ENCODE data around the gene CSTF1.
A peak's percentile ranks its signal among the peaks of the same experiment; 100 is the strongest.

CSTF1 gene

GRCh38 chr20:56358070-56358469 lies 34.4 kb upstream of the CSTF1 start:
- POLR2A ChIA-PET, result interaction anchor here (1.0 to 1.5 kb wide), 3 partner anchors 9 to 34 kb away, joined by 3 to 6 read pairs (median 5); partner anchors contain the start of genes AURKA and CSTF1
- no peak for DNase-seq (ENCODE audit: extremely low spot score)
- CTCF ChIA-PET, result interaction anchor here (0.7 to 0.9 kb wide), 2 partner anchors 67 to 110 kb away, joined by 3 read pairs; partner anchors contain the start of gene MC3R
- TF ChIP-seq ARNT (IDR thresholded peaks at IDR 0.05), result no peak
- TF ChIP-seq BHLHE40 (IDR thresholded peaks at IDR 0.05; ENCODE audit: borderline replicate concordance), result no peak
- TF ChIP-seq FOXM1 (IDR thresholded peaks at IDR 0.05; ENCODE audit: borderline replicate concordance), result no peak
- TF ChIP-seq, protein P1, sequence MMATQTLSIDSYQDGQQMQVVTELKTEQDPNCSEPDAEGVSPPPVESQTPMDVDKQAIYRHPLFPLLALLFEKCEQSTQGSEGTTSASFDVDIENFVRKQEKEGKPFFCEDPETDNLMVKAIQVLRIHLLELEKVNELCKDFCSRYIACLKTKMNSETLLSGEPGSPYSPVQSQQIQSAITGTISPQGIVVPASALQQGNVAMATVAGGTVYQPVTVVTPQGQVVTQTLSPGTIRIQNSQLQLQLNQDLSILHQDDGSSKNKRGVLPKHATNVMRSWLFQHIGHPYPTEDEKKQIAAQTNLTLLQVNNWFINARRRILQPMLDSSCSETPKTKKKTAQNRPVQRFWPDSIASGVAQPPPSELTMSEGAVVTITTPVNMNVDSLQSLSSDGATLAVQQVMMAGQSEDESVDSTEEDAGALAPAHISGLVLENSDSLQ (IDR thresholded peaks at IDR 0.05), result no peak

- peak; percentile 98 for DNase-seq (ENCODE audit: extremely low spot score)
- ChIA-PET POLR2A (interaction anchor here (1.0 to 1.7 kb wide), 4 partner anchors 8 to 34 kb away, joined by 3 to 6 read pairs (median 5); partner anchors contain the start of genes AURKA and CSTF1), CTCF (interaction anchor here (0.7 to 0.9 kb wide), 2 partner anchors 66 to 110 kb away, joined by 3 read pairs; partner anchors contain the start of gene MC3R)
- TF ChIP-seq LEF1 (IDR thresholded peaks at IDR 0.05; ENCODE audit: borderline replicate concordance) (no peak), ELF4 (IDR thresholded peaks at IDR 0.05) (no peak), SP1 (IDR thresholded peaks at IDR 0.05) (peak; percentile 37; the same call in 1 of the 2 replicates), ZNF384 (IDR thresholded peaks at IDR 0.05) (no peak), NFRKB (IDR thresholded peaks at IDR 0.05) (no peak), SUZ12 (IDR thresholded peaks at IDR 0.05) (no peak), FOXA1 (IDR thresholded peaks at IDR 0.05) (no peak)
These were observed 33.7 kb upstream of the CSTF1 start, which contains the start of gene FAM210B for GRCh38 chr20:56358600-56359211. FAM210B (plus strand) TSS chr20:56358974; CDS start chr20:56359006, 32 bp downstream.

DNA sequence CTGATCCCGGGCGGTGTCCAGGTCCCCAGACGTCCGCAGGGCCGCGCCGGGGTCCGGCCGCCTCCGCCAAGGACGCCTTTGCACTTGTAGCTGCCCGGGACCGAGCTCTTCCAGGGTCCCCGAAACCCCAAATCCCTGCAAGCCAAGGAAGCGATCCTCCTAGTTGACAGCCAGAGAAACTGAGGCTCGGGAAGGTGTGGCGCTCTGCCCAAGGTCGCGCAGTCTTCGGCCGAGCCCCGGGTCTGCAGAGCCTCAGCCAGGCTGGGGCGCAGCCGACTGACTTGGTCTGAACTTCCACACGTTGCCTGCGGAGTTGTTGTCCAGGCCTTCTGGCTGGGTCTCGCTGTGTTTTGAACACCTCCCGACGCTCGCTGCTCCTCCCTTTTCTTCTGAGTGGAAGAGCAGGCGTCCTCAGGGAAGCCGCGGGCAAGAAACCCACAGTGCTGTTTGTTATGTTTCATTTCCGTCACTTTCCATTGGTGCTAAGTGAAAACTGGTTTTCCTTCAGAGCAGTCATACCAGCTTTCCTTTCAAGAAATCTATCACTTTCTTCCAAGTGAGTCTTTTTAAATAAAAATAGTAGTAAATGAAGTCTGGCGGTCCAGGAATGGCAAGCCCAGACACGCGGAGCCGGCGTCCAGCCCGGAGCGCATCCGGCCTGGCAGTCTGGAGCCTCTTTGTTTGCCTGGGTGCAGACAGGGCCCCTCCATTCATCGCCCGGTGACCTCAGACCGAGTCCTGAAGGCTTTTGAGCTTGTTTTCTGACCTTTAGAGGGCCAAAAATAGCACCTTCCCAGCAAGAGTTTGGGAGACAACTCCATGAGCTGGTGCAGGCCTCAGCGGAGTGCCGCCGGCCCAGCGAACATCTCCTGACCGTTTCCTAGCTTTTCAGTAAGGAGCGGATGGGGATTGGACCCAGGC lies 33.0 kb upstream of the CSTF1 start:
- ChIA-PET POLR2A (interaction anchor here (1.0 to 1.7 kb wide), 6 partner anchors 8 to 33 kb away, joined by 3 to 6 read pairs (median 4); partner anchors contain the start of genes AURKA and CSTF1), CTCF (no interaction called here)
- DNase-seq (ENCODE audit: extremely low spot score), result peak; percentile 55
- no peak for TF ChIP-seq ZNF384 (IDR thresholded peaks at IDR 0.05)
- TF ChIP-seq ELF4 (IDR thresholded peaks at IDR 0.05), result no peak
- no peak for TF ChIP-seq TARDBP (IDR thresholded peaks at IDR 0.05)
- no peak for TF ChIP-seq BHLHE40 (IDR thresholded peaks at IDR 0.05; ENCODE audit: borderline replicate concordance)
- TF ChIP-seq L3MBTL2 (conservative IDR thresholded peaks at IDR 0.05), result no peak
- no peak for TF ChIP-seq FOXM1 (IDR thresholded peaks at IDR 0.05; ENCODE audit: borderline replicate concordance)
- no peak for TF ChIP-seq ARNT (IDR thresholded peaks at IDR 0.05)
- no peak for TF ChIP-seq SUZ12 (IDR thresholded peaks at IDR 0.05)
- TF ChIP-seq LEF1 (IDR thresholded peaks at IDR 0.05; ENCODE audit: borderline replicate concordance), result no peak
- TF ChIP-seq FOXK2 (IDR thresholded peaks at IDR 0.05), result no peak
- TF ChIP-seq HDGF (IDR thresholded peaks at IDR 0.05; ENCODE audit: borderline replicate concordance), result no peak
- TF ChIP-seq NFRKB (IDR thresholded peaks at IDR 0.05), result no peak
- no peak for TF ChIP-seq SP1 (IDR thresholded peaks at IDR 0.05)
- no peak for TF ChIP-seq FOXA1 (IDR thresholded peaks at IDR 0.05)
- TF ChIP-seq, protein P1 (IDR thresholded peaks at IDR 0.05), result no peak
- TF ChIP-seq CTBP1 (IDR thresholded peaks at IDR 0.05; ENCODE audit: borderline replicate concordance), result no peak

DNA sequence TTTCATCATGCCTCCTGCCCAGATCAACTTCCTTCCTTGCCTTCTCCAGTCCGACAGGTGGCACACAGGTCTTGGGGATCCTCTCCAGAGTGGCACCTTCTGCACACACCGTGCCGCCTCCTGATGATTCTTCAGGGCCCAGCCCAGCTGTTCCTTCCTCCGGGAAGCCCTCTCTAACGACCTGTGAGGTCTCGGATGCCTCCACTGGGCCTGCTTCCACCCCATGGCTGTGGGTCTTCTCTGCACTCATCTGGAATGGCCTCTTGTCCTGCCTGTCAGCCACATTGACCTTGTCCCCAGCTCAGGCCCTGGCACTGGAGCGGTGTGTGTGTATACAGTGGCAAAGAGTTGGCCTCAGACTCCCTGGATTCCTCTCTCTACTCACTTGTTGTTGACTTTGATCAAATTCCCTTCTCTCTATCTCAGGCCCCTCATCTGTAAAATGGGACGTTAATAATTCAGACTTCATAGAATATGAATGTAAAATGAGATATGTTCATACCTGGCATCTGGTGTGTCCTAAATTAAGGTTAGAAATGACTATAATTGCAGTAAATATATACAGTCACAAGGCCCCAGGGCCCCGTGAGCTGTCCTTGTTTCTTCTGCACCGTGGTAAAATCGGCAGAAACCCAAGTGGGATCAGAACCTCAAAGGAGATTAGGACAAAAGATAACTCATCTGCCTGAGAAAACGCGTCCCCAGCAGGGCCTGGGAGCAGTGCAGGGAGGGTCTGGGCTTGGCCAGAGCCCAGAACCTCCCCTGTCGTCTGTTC lies 32.1 kb upstream of the CSTF1 start:
- CTCF ChIA-PET, result no interaction called here
- DNase-seq (ENCODE audit: extremely low spot score), result no peak
- TF ChIP-seq LEF1 (IDR thresholded peaks at IDR 0.05; ENCODE audit: borderline replicate concordance), result no peak
- no peak for TF ChIP-seq BHLHE40 (IDR thresholded peaks at IDR 0.05; ENCODE audit: borderline replicate concordance)
- no peak for TF ChIP-seq FOXA1 (IDR thresholded peaks at IDR 0.05)
- TF ChIP-seq FOXM1 (IDR thresholded peaks at IDR 0.05; ENCODE audit: borderline replicate concordance), result no peak
- no peak for TF ChIP-seq FOXK2 (IDR thresholded peaks at IDR 0.05)
- no peak for TF ChIP-seq TARDBP (IDR thresholded peaks at IDR 0.05)
- POLR2A ChIA-PET, result interaction anchor here (1.3 to 1.7 kb wide), 3 partner anchors 8 to 32 kb away, joined by 4 to 5 read pairs (median 4); partner anchors contain the start of genes AURKA and CSTF1

DNA sequence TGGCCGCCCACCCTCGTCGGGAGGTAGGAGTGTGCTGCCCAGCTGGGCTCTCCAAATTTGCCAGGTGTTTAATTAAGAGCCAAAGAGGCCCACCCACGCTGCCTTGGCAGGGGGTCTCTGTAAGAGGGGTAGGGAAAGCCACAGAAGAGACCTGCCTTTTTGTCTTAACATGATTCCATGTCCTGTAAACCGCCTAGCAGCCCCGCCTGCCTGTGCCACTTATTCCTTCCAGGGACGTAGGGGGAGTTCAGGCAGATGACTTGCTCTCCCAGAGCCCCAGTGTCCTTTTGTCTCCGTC lies 31.6 kb upstream of the CSTF1 start:
- ChIA-PET POLR2A (interaction anchor here (1.0 to 1.5 kb wide), 3 partner anchors 28 to 31 kb away, joined by 3 to 4 read pairs (median 4); partner anchors contain the start of genes AURKA and CSTF1), CTCF (no interaction called here)
- no peak for DNase-seq (ENCODE audit: extremely low spot score)
- TF ChIP-seq, protein P1 (IDR thresholded peaks at IDR 0.05), result no peak
- no peak for TF ChIP-seq ARNT (IDR thresholded peaks at IDR 0.05)
- no peak for TF ChIP-seq ZNF384 (IDR thresholded peaks at IDR 0.05)

Data from HEK293T (cell line).